ENCODE measurements around the gene MFAP4.

MFAP4 gene

DNA sequence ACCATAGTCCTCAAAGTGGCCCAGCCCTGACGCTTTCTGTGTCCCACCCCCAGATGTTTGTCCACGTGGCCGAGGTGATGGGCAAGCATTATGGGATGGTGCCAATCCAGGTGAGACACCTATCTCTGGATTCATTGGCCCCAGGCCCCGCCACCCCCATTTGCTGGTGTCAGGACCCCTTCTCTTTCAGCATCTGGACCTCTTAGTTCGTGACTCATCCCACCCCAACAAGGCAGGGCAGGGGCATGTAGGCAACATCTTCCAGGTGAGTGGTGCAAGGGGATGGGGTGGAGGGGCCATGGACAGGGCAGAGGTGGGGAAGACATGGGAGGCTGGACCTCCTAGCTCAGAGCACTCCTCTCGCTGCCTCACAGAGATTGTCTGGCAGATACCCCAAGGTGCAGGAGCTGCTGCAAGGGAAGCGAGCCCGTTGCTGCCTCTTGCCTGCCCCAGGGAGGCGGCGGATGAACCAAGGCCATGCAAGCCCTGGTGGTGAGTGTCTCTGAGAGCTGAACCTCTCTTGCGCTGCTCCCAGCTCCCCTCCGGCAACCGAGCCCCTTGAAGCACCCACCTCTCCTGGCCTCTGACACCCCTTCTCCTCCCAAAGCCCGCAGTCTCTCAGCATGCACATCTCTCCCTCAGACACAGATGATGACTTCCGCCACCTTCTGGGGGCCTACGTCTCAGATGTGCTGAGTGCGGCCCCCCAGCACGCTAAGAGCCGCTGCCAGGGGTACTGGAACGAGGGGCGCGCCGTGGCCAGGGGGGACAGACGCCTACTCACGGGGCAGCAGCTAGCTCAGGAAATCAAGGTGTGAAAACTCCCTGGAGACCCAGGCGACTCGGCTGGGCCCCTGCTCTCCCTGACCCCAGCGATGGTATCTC, 27.6 kb upstream of the MFAP4 start:
- ATAC-seq (ENCODE audit: low read depth), result no peak

GRCh38 chr17:19413761-19414160, 26.8 kb upstream of the MFAP4 start:
- Histone ChIP-seq H3K9me3 (ENCODE audit: severe bottlenecking) (no peaks in the 10 kb centered on the region), H3K27ac (ENCODE audit: poor library complexity, severe bottlenecking) (no peak overlapping the region), H3K4me3 (ENCODE audit: severe bottlenecking) (no peak overlapping the region), H3K36me3 (ENCODE audit: low read depth) (no peaks in the 10 kb centered on the region), H3K4me1 (ENCODE audit: insufficient read depth, poor library complexity, severe bottlenecking) (peaks cover 7% of the 10 kb centered on the region), H3K27me3 (ENCODE audit: insufficient read depth, poor library complexity, severe bottlenecking) (no peaks in the 10 kb centered on the region)
- no peak for DNase-seq (ENCODE audit: low spot score)
- no peak for TF ChIP-seq CTCF (IDR thresholded peaks at IDR 0.05; ENCODE audit: poor library complexity, severe bottlenecking)
- ATAC-seq (ENCODE audit: low read depth), result no peak

More for the DNA sequence above, 27.6 kb upstream of the MFAP4 start:
- Histone ChIP-seq H3K4me3 (ENCODE audit: severe bottlenecking) (no peak overlapping the region), H3K27ac (ENCODE audit: poor library complexity, severe bottlenecking) (no peak overlapping the region), H3K4me1 (ENCODE audit: insufficient read depth, poor library complexity, severe bottlenecking) (peaks cover 3% of the 10 kb centered on the region), H3K9me3 (ENCODE audit: severe bottlenecking) (no peaks in the 10 kb centered on the region), H3K27me3 (ENCODE audit: insufficient read depth, poor library complexity, severe bottlenecking) (no peaks in the 10 kb centered on the region), H3K36me3 (ENCODE audit: low read depth) (no peaks in the 10 kb centered on the region)
- no peak for TF ChIP-seq CTCF (IDR thresholded peaks at IDR 0.05; ENCODE audit: poor library complexity, severe bottlenecking)
- no peak for DNase-seq (ENCODE audit: low spot score)

GRCh38 chr17:19412984-19413383, 26.0 kb upstream of the MFAP4 start:
- ATAC-seq (ENCODE audit: low read depth), result no peak
- Histone ChIP-seq H3K27ac (ENCODE audit: poor library complexity, severe bottlenecking) (no peak overlapping the region), H3K36me3 (ENCODE audit: low read depth) (no peaks in the 10 kb centered on the region), H3K27me3 (ENCODE audit: insufficient read depth, poor library complexity, severe bottlenecking) (no peaks in the 10 kb centered on the region), H3K9me3 (ENCODE audit: severe bottlenecking) (no peaks in the 10 kb centered on the region), H3K4me1 (ENCODE audit: insufficient read depth, poor library complexity, severe bottlenecking) (peaks cover 7% of the 10 kb centered on the region), H3K4me3 (ENCODE audit: severe bottlenecking) (no peak overlapping the region)
- no peak for DNase-seq (ENCODE audit: low spot score)
- no peak for TF ChIP-seq CTCF (IDR thresholded peaks at IDR 0.05; ENCODE audit: poor library complexity, severe bottlenecking)

DNA sequence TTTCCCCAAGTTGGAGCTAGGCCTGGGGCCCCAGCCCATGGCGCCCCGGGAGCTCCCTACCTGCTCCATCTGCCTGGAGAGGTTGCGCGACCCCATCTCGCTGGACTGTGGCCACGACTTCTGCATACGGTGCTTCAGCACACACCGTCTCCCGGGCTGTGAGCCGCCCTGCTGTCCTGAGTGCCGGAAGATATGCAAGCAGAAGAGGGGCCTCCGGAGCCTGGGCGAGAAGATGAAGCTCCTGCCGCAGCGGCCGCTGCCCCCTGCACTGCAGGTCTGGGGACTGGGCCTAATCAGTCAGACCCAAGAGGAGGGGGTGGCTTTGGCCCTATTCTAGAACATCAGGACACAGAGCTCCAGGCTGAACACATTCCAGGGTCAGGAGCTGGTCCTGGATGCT, 25.5 kb upstream of the MFAP4 start:
- Histone ChIP-seq H3K27me3 (ENCODE audit: insufficient read depth, poor library complexity, severe bottlenecking) (no peaks in the 10 kb centered on the region), H3K4me1 (ENCODE audit: insufficient read depth, poor library complexity, severe bottlenecking) (peaks cover 7% of the 10 kb centered on the region), H3K9me3 (ENCODE audit: severe bottlenecking) (no peaks in the 10 kb centered on the region), H3K4me3 (ENCODE audit: severe bottlenecking) (no peak overlapping the region), H3K27ac (ENCODE audit: poor library complexity, severe bottlenecking) (no peak overlapping the region), H3K36me3 (ENCODE audit: low read depth) (no peaks in the 10 kb centered on the region)
- TF ChIP-seq CTCF (IDR thresholded peaks at IDR 0.05; ENCODE audit: poor library complexity, severe bottlenecking), result no peak
- ATAC-seq (ENCODE audit: low read depth) (no peak), DNase-seq (ENCODE audit: low spot score) (no peak)

- H3K27me3 ChIP-seq (ENCODE audit: insufficient read depth, poor library complexity, severe bottlenecking), result no peaks in the 10 kb centered on the region
- H3K9me3 ChIP-seq (ENCODE audit: severe bottlenecking), result no peaks in the 10 kb centered on the region
- TF ChIP-seq CTCF (IDR thresholded peaks at IDR 0.05; ENCODE audit: poor library complexity, severe bottlenecking), result no peak
- DNase-seq (ENCODE audit: low spot score) (no peak), ATAC-seq (ENCODE audit: low read depth) (no peak)
- H3K27ac ChIP-seq (ENCODE audit: poor library complexity, severe bottlenecking), result no peak overlapping the region
- peaks cover 7% of the 10 kb centered on the region for H3K4me1 ChIP-seq (ENCODE audit: insufficient read depth, poor library complexity, severe bottlenecking)
- H3K36me3 ChIP-seq (ENCODE audit: low read depth), result no peaks in the 10 kb centered on the region
- H3K4me3 ChIP-seq (ENCODE audit: severe bottlenecking), result no peak overlapping the region
These were observed 24.6 kb upstream of the MFAP4 start for GRCh38 chr17:19411631-19412030.

Measured in RWPE2 (cell line).